ENCODE data around the gene MKKS.
"Not testable (repeated sequence)": the region's sequence is repeated elsewhere in the genome, so short reads cannot be mapped to it uniquely, and the experiment has no call there.

MKKS gene

GRCh38 chr20:10448270-10449156 lies 14.5 kb upstream of the MKKS start:
- no peak for DNase-seq (ENCODE audit: low spot score)

- DNase-seq (ENCODE audit: low spot score), result peak; percentile 58
Measured at GRCh38 chr20:10447028-10447427, 13.0 kb upstream of the MKKS start.

- no peak for DNase-seq (ENCODE audit: low spot score)
Measured at GRCh38 chr20:10445758-10446157, 11.7 kb upstream of the MKKS start.

GRCh38 chr20:10443936-10444335 lies 9.9 kb upstream of the MKKS start:
- DNase-seq (ENCODE audit: low spot score), result no peak

GRCh38 chr20:10438217-10438616 lies 4.2 kb upstream of the MKKS start:
- DNase-seq (ENCODE audit: low spot score), result no peak

GRCh38 chr20:10436053-10436699 lies 2.2 kb upstream of the MKKS start:
- no peak for DNase-seq (ENCODE audit: low spot score)

GRCh38 chr20:10434832-10435812 lies 1.1 kb upstream of the MKKS start, which contains the start of gene SLX4IP:
SLX4IP (plus strand) TSS chr20:10435305; CDS start chr20:10458205, 22,900 bp downstream.
- peak; percentile 88 for DNase-seq (ENCODE audit: low spot score)

- DNase-seq (ENCODE audit: low spot score), result peak; percentile 72
Measured at GRCh38 chr20:10434467-10434831, 427 bp upstream of the MKKS start.

- no peak for DNase-seq (ENCODE audit: low spot score)
Measured at GRCh38 chr20:10433014-10433622, 904 bp downstream of the MKKS start.

- no peak for DNase-seq (ENCODE audit: low spot score)
Measured at GRCh38 chr20:10432079-10432478, 1.9 kb downstream of the MKKS start.

GRCh38 chr20:10430704-10431103 lies 3.3 kb downstream of the MKKS start:
- no peak for DNase-seq (ENCODE audit: low spot score)

- DNase-seq (ENCODE audit: low spot score), result no peak
Measured at GRCh38 chr20:10430000-10430466, 4.0 kb downstream of the MKKS start.

- no peak for DNase-seq (ENCODE audit: low spot score)
Measured at GRCh38 chr20:10429443-10429981, 4.5 kb downstream of the MKKS start.

- DNase-seq (ENCODE audit: low spot score), result no peak
Measured at GRCh38 chr20:10428008-10428407, 6.0 kb downstream of the MKKS start.

GRCh38 chr20:10427060-10427692 lies 6.8 kb downstream of the MKKS start:
- peak; percentile 31 for DNase-seq (ENCODE audit: low spot score)

GRCh38 chr20:10423735-10424134 lies 10.3 kb downstream of the MKKS start:
- DNase-seq (ENCODE audit: low spot score), result no peak

- DNase-seq (ENCODE audit: low spot score), result no peak
Measured at GRCh38 chr20:10419550-10420133, 14.4 kb downstream of the MKKS start.

- not testable (repeated sequence) for DNase-seq (ENCODE audit: low spot score)
Measured at GRCh38 chr20:10417218-10417617, 16.8 kb downstream of the MKKS start.

- no peak for DNase-seq (ENCODE audit: low spot score)
Measured at GRCh38 chr20:10415013-10415650, 18.9 kb downstream of the MKKS start.
